HUDEP-2 (cell line): ENCODE results near the gene SDCCAG8.

Experiments used
- DNase-seq, 76 experiments: peaks; one replicate each; lab custom pipeline; 2025; ENCODE audit not compliant: unreplicated experiment in 76 of 76; lab: John Stamatoyannopoulos, UW

Gene SDCCAG8

GRCh38 chr1:243496806-243497205 lies 241.0 kb downstream of the SDCCAG8 start:
- DNase-seq: no peak

- DNase-seq: no peak
Observed at GRCh38 chr1:243497939-243498681, 242.3 kb downstream of the SDCCAG8 start.

DNA sequence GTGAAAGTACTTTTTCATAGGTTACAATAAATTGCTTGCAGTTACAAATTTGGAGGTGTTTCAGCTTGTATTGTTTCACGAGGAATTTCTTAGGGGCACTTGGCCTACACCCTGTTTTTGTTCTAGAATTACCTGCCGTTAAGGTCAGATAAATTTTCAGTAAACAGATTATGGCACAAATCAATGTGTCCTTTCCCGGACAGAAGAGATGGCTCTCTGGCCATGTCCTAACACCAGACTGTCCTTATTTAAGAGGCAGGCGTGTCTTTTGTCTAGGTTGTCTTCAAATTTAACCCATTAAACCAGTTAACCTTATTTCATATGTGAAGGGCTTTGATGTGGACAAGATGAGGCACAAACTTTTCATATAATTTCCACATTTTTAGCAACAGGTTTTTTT lies 243.4 kb downstream of the SDCCAG8 start:
- DNase-seq: no peak

GRCh38 chr1:243499711-243500110 lies 243.9 kb downstream of the SDCCAG8 start:
- no peak for DNase-seq

DNA sequence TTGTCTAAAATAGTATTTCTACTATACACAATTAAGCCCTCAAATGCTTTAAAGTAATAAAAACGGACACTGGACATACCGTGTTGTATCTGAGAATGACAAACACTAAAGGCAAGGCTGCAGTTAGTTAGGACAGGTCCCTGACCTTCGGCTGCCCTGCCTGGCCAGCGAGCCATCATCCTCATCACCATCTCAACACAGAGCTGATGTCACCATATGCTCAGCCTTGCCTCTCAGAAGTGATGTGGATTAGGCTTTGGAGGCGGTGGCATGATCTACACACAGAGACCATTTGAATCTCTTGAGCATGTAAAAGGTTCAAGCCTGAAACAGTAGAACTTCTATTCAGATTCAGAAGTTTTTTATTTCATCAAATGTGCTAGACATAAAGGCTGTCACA lies 244.7 kb downstream of the SDCCAG8 start:
- no peak for DNase-seq

DNA sequence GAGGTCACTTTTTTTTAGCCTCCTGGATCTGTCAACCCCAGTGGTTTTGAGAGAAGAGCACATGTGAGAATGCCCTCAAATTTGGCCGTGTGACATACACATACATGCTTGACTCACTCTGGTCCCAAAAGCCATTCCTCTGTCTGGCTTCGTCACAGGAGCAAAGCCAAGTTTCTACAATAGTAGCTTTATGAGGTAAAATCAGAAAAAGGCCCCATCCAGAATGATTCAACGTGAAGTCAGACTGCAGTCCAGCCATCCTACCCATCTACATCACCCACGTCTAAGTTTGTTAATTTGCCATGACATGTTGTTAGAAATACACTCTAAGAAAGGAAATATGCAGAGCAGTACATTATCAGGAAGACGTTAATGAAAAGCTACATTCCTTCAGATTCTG lies 245.2 kb downstream of the SDCCAG8 start:
- DNase-seq: no peak

- no peak for DNase-seq
Observed at GRCh38 chr1:243503155-243503554, 247.3 kb downstream of the SDCCAG8 start.

DNA sequence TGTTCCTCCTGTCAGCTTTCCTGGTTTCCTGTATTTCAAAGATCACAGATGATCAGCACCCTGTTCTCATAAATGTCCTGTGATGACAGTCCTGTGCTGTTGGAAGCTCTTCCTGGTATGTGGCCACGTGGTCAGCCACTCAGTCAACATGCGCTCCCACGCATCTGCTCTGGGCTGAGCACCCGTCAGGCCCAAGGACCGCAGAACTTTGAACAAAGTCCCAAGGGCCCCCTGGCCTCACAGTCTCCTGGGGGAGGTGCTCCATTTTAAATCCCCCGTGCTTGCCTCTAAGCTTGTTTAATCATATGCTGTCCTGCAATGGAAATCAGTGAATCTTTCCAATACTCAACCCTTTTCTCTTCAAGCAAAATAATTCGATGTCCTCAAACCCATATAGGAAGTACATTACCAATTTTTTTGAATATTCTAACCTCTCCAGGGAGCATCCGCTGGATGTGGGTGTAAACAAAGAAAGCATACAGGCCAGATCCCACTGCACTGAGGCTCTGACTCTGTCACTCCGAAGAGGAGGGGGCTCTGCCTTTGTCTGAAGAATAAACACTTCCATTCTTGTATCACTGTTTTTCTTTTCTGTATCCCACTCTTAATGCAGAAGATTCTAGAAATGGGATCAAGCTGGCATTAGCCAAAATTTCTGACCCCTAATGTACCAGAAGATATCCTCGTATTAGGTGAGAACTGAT lies 250.3 kb downstream of the SDCCAG8 start:
- DNase-seq: no peak

GRCh38 chr1:243507001-243507671 lies 251.3 kb downstream of the SDCCAG8 start:
- no peak for DNase-seq

DNA sequence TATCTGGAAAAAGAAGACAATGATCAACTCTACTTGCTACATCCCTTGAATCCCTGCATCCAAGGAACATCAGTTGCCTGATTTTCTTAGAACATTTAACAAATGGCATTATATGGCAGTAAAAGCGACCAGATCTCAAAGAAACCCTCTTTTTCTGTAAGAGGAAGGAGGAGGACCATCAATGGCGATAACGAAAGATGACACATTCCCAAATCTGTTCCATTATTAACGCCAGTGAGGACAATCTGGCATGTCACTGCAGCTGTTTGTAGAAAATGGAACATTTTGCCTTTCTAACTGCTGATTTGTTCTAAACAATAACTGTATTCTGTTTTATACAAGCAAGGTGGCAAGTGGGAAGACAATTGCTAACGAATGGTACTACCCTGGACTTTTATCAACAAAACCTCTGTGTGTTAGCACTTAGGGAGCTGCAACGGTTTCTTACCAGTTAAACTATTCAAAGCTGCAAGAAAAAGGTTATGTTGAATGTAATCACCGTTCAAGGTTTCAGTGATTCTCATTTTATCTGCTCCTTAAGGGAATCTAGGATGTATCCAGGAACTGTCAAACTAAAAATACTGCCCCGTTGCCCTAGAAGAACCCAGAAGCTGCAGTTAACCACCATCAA lies 251.9 kb downstream of the SDCCAG8 start:
- DNase-seq: no peak

DNA sequence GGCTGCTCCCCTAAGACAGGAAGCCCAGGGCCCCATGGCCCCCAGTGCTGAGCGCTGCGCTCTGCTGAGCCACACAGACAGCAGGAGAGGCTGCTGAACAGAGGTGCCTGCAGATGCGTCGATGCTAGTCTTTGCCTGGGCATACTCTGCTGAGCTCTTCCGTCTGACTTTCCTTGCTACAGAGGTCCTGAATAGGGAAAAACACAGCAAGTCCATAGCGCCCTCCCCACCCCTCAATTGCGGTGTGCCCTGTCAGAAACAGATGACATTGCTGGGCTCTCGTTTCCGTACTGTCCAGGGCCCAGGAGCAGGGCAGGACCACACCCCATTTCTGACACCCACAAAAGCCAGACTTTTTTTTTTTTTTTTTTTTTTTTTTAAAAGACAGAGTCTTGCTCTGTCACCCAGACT lies 252.5 kb downstream of the SDCCAG8 start:
- DNase-seq: no peak

DNA sequence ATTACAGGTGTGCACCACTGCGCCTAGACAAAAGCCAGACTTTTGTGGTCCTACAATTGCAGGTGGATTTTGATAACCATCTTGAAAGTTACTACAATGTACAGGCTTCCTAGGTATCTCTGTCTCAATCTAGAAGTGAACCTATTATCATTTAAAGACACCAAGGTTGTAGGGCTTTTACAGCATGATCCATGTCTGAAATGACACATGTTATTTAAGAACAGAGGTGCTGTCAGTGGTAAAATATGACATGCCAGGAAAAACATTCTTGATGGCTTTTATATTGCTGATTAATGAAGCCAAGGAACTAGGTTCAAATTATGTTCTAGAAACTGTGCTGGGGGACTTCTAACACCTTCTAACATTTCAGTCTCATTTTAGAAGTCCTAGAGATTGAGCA lies 253.1 kb downstream of the SDCCAG8 start:
- no peak for DNase-seq

DNA sequence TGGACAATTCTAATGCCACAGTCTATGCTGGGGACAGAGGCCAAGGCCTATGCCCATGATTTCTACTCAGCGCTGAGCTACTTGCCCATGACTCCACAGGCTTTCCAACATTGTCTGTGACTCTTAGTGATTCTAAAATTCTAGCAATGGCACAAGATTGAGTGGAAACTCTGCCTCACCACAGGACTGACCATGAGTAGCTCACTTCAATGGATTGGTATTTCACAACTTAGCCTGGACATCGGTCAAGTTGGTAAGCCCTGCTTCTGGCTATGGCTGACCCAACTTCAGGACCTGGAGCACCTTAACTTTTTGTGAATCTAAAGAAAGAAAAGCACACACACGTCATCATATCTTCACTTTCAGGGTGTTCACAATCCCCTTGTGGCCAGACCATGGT lies 255.1 kb downstream of the SDCCAG8 start:
- no peak for DNase-seq

DNA sequence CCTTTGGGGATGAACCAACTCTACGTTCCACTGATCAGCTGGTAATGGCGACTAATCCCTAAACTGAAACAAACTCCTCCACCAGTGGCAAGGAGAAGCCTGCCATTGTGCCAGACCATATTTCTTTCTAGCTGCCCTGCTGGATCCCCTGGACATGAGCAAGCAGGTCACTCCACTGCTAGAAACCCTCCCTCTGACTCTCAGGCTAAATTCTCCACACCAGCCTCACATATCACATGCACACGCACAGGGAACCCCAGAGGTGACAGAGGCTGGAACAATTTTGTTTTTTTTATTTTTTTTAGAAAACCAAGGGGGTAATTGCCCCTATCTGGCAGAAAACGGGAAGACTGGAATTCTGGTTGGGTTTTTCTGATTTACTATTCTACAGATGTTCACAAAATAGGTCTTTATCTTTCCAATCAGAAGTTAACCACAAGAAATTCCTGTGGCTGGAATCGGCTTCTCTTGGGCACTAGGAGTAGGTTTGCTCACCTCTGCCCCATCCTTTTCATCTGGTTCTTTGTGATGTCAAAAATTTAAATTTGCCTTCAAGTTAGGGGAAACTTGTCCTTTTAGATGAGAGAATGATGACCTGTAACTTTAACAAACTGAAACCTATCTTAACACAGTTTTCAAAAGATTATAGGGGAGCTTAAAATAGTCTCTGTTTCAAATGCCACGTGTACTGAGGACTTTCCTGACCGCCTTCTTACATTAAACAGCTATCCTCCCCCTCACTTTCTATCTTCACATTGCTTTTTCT lies 258.1 kb downstream of the SDCCAG8 start:
- DNase-seq: no peak

GRCh38 chr1:243514927-243515326 lies 259.1 kb downstream of the SDCCAG8 start:
- no peak for DNase-seq

DNA sequence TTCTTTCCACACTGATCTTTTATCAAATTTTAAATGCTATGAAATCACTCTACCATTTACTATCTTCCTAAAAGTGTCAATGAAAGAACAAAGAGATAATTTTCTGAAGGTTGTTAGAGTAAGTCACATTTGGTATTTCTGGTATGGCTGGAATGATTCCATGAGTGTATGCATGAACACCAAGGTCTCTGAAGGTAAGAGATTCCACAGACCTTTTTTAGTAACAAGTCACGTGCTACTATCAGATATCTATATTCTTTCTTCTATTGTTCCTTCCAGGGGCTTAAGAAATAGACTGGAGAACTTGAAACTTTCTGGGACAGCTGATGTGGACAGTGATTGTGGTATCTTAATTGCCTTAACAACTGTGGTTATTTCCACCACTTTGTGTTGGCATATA lies 265.0 kb downstream of the SDCCAG8 start:
- DNase-seq: no peak

DNA sequence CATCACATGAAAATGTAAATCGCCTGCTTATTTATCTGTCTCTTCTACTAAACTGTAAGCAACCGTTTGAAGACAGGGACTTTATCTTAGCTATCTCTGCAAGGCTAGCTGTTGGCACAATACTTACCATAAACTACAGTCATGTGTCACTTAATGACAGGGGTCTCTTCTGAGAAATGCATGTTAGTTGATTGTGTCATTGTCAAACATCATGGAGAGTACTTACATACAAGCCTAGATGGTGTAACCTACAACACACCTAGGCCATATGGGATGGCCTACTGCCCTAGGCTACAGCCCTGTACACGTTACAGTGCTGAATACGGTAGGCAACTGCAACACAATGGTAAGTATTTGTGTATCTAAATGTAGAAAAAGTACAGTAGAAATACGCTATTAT lies 267.9 kb downstream of the SDCCAG8 start:
- no peak for DNase-seq

GRCh38 chr1:243525085-243525487 lies 269.2 kb downstream of the SDCCAG8 start:
- DNase-seq: no peak

- no peak for DNase-seq
Observed at GRCh38 chr1:243526180-243526579, 270.3 kb downstream of the SDCCAG8 start.

DNA sequence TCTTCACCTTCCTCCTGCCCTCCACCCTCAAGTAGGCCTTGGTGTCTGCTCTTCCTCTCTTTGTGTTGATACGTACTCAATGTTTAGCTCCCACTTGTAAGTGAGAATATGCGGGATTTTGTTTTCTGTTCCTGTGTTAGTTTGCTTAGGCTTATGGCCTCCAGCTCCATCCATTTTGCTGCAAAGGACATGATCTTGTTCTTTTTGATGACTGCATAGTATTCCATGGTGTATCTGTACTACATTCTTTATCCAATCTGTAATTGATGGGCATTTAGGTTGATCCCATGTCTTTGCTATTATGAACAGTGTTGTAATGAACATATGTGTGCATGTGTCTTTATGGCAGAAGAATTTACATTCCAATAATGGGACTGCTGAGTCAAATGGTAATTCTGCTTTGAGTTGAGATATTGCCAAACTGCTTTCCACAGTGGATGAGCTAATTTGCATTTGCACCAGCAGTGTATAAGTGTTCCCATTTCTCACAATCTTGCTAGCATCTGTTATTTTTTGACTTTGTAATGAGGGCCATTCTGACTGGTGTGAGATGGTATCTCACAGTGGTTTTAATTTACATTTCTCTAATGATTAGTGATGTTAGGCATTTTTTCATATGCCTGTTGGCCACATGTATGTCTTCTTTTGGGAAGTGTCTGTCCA lies 272.7 kb downstream of the SDCCAG8 start:
- DNase-seq: no peak
